HG03354 (cell line): ENCODE results near the gene LPGAT1.
"Not testable (repeated sequence)": the region's sequence is repeated elsewhere in the genome, so short reads cannot be mapped to it uniquely, and the experiment has no call there.

Experiments used
- ATAC-seq: cut with Tn5 transposase; IDR thresholded peaks from one replicate; pipeline ENCODE4 v1.9.1; 2021; ENCODE audit warnings: mild to moderate bottlenecking; ENCODE audit not compliant: unreplicated experiment, poor library complexity, severe bottlenecking

LPGAT1 gene

DNA sequence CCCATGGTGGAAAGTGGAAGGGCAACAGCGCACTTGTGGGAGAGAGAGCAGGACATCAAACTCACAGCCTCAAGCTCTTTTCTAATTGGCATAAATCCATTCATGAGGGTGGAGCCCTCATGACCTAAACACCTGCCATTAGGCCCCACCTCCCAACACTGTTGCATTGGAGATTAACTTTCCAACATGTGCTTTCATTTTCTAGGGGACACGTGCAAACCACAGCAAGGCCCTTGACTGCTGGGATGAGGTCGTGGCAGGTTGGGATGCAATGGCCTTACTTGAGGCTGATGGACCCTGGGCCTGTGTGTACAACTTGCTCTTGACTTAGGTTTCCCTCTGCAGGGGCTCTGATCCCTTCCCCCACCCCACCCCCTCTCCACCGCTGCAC lies 119.3 kb downstream of the LPGAT1 start:
- no peak for ATAC-seq

DNA sequence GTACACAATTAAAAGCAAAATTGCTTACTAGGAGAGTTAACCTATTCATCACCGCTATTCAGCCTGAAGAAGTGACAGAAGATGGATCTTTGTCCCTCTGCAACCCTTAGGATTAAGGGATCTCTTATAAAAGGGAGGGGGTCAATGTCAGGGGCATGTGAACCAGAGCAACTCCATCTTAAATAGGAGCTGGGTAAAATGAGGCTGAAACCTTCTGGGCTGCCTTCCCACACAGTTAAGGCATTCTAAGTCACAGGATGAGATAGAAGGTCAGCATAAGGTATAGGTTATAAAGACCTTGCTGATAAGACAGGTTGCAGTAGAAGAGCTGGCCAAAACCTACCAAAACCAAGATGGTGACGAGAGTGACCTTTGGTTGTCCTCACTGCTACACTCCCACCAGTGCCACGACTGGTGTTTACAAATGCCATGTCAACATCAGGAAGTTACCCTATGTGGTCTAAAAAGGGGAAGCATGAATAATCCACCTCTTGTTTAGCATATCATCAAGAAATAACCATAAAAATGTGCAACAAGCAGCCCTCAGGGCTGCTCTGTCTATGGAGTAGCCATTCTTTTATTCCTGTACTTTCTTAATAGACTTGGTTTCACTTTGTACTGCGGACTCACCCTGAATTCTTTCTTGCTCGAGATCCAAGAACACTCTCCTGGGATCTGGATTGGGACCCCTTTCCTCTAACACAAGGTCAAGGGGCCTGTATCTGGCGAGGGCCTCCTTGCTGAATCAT lies 119.8 kb downstream of the LPGAT1 start:
- no peak for ATAC-seq

DNA sequence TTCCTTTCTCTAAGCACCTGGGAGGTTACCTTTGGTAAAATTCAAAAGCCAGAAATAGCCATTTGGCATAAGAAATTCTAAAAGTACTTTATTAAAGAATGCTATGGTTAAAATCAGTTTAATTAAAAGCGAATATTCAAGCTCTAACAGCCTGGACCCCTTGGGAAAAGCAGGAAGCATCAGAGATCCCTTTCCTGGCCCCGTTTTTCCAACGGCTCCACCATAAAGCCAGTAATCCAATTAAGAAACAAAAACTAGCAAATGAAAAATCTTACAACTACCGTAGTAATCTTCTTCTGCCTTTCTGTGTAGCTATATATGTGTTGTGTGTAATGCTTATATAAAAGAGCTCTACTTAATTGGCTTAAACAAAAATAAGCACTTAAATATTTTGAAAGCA lies 121.6 kb downstream of the LPGAT1 start:
- no peak for ATAC-seq

DNA sequence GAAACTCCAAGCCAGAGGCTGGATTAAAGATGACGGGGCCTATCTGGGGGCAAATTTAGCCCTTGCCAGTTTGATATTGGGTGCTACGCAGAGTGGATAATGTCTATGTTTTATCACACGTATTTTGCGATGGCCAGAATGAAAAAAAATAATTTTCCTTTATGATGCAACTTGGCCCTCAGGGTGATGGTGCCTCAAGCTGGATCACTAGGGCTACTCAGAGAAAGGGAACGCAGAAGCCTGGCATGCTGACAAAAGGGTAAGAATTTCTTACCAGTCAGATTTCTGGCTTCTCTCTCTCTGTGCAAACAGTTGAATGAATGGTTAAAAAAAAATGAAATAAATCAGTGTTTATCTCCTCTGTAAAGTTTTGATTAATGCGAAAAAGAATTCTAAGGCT lies 122.6 kb downstream of the LPGAT1 start:
- no peak for ATAC-seq

DNA sequence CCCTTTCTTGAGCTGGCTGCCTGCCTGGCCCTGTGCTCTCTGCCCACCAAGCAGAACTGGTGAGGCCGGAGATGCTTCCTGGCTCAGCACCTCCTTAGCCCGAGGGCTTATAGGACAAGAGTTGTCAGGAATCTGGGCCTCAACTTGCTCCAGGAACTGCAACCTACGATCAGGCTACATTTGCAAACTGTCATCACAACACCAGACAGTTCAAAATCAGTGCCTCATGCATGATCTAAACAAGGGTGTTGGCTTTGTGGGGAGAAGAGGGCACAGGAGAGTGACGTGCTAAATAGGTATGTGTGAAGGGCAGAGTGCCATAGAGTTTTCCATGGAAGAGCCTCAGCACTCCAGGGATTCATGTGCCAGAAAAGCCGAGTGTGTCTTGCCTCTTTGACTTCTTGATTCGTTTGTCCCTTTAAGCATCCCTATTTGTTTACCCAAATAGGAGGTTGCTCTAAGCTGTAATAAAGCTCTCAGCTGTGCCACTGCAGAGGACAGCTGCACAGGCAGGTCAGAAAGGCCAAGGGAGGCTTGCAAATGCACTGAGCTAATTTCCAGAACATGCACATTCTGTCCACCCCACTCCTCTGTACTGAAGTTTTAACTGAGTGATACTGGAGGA lies 125.0 kb downstream of the LPGAT1 start:
- ATAC-seq = no peak

DNA sequence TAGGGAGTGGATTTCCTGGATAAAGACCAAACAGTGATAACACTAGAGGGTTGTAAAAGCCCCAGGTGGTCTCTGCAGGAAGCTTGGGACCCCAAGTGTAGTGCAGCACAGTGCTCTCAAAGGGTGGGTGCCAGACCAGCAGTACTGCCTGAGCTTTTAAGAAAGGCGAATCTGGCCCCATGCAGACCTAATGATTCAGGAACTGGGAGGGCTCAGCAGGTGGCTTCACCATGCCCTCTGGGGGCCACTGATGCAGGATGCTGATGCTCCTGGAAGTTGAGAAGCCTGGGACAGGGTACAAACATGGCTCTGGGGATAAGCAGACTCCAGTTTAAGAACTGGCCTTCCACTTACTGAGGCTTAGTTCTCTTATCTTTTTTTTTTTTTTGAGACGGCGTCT lies 126.0 kb downstream of the LPGAT1 start:
- ATAC-seq = no peak

DNA sequence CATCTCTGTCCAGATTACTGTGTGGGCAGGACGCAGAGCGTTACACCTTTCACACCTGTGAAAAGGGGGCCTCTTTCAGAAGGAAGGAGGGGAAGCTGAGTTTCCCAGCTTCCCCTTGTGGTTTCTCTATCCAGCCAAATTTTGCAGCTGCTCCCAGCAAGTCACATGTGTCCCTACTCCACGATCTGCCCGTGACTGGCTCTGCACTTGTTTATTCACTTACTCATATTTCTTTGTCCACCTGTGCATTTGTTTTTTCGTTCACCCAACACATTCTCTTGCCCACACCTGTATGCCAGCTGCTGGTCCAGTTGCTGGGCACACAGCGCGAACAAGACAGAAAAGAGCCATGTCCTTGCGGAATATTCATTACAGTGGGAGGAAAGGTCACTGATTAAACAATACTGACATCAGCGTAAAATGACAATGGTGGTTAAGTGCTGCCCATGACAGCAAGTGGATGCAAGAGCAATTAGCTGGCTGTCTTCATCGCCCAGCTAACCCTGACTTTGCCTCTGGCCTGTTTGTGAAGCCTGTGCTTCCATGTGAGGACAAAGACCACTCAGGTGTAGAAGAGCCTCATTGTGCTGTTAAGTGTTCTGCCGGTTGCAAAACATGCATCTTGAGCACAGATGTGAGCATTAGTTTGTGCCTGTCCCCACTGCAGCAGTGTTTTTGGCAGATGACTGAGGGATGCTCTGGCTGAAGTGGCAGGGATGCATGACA lies 126.6 kb downstream of the LPGAT1 start:
- no peak for ATAC-seq

DNA sequence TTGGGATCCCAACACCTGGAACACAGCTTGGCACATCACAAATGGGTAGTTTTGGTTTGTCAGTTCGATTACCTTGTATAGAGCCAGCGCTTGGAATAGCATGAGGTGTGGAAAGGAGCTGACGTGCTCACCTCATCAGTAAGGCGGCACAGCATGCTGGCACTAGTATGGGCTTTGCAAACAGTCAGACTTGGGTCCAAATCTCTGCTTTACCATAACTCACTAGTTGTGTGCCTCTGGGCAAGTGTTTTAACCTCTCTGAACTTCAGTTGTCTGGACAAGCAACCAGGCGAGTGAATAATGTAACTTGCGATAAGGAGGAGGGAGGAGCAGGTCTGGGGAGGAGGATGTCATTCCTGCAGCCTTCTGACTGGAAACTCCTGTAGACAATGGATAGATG lies 128.8 kb downstream of the LPGAT1 start:
- no peak for ATAC-seq

DNA sequence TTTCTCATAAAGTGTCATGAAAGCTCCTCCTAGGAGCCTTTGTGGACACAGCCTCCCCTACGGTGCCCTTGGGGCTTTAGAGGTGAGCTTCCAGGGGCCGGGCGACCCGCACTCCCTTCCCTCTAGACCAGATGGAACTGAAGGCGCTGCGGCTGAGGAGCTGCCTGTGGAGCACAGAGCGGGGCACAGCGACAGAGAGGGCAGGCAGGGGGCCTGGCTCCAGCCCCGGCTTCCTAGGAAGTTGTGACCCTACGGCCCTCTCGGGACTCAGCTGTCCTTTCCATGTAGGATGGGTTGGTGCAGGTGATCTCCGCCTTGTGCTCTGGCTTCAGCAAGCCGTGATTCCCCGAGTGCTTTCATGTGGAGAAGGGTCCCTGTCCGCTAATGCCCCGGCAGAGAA lies 131.5 kb downstream of the LPGAT1 start:
- ATAC-seq = no peak

DNA sequence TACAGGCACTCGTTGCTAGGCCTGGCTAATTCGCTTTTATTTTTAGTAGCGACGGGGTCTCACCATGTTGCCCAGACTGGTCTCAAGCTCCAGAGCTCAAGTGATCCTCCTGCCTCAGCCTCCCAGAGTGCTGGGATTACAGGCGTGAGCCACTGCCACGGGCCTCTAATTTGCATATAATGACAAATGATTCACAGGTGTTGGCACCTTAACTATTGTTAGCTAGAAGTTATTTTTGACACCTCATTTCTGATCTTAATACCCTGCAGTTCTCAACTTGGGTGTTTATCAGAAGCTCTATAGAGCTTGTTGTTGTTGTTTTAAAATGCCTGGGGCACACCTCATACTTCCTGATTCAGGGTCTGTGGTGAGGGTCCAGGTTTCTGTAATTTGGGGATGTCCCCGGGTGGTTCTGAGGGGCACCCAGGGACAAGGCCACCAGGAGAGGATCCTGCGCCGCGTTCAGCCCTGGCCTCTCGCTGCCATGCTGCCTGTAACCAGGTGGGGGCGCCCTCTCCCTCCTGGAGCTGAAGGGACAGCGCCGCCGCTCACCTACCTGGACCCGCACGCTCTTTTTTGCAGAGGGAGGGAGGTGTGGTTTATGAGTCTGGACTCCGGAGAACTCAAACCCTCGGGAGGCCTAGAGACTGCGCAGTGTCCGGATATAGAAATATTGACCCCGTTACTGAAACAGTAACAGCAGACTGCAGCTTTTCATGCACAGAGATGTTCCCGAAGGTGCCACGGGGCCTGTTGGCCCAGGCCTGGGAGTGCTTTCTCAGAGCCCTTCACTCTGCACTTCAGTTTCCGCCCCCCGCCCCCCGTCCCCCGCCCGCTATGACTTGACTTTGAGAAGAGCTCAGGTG lies 132.2 kb downstream of the LPGAT1 start:
- ATAC-seq = peak; percentile 70

DNA sequence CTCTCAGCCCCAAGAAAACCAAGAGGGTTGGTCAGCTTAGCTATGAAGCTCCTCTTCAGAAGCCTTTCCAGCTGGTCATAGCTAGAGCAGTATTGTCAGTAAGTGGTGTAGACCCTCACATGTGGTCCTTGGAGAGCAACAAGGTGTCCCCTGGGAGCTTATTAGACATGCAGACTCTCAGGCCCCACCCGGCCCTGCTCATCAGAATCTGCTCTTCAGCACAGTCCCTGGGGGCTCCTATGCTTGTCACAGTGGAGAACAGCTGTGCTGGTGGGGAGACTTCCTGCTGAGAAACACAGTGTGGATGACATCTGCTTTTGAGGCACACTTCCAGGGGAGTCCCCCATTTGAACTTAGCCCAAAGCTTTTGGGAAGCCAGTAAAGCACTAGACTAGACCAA lies 133.2 kb downstream of the LPGAT1 start:
- peak; percentile 85 for ATAC-seq

DNA sequence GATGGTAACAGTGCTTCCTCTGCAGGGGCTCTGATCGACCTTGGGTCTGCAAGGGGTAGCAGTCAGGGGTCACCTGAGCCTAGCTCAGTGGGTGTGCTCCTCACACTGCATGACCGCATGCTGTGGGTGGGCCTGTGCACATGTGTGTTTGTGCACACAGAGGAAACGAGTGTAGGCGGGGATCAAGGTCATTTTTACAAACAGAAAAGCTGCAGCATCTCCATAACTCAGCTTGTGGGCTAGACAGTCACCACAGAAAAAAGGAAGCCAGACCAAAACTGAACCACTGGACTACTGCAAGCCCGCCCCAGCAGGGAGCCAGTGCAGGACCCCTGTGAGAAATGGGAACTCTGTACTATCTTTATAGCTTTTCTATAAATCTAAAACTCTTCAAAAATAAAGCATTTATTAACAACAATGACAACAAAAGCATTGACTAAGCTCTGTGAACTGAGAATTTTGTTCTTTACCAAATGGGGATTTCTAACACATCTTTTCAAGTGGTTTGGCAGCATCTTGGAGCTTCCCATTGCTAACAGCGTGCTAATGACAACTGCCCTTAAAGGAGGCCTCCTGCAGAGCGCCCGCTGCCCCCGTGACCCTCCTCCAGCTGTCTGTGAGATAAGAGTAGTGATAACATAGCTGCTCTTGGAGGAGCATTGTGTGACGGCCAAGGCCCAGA lies 135.3 kb downstream of the LPGAT1 start:
- peak; percentile 28 for ATAC-seq

DNA sequence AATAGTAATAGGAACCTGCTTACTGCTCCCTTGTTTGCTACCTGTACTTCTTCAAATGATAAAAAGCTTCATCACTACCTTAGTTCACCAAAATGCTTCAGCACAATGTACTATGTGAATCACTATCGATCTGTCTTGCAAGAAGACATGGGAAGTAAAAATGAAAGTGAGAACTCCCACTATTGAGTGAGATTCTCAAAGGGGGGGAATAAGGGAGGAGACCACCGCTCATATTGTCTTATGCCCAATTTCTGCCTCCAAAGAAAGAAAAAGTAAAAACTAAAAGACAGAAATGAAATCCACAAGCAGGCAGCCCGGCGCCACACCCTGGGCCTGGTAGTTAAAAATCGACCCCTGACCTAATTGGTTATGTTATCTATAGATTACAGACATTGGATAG lies 136.7 kb downstream of the LPGAT1 start:
- not testable (repeated sequence) for ATAC-seq
